ENCODE measurements around the gene PA2G4.

PA2G4 gene

DNA sequence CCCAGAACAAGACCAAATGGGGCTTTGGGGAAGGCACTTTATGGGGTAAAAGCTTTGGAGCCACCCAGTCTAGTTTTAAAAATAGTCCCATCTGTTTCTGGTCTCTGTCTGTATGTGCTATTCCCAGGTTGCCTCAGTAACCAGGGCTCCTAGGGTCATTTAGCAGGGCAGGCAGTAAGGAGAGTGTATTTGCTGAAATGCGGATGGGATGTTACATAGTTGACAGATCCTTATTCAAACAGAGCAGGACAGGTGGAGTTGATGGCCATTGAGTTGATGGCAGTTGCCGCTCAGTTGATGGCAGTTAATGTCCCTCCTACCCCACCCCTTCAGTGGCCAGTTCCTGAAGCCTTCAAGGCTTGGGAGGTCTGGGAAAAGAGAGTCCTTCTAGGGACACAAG, 18.3 kb downstream of the PA2G4 start:
- no peak for DNase-seq

GRCh38 chr12:56124133-56124532, 19.8 kb downstream of the PA2G4 start:
- DNase-seq, result no peak

- no peak for DNase-seq
These were observed 22.4 kb downstream of the PA2G4 start for GRCh38 chr12:56126732-56127239.

- DNase-seq, result no peak
These were observed 23.1 kb downstream of the PA2G4 start for GRCh38 chr12:56127485-56127887.

GRCh38 chr12:56127888-56128669, 23.7 kb downstream of the PA2G4 start, which contains the start of gene ESYT1:
ESYT1 (plus strand) TSS chr12:56128267; CDS start chr12:56128320, 53 bp downstream.
- peak; percentile 71 to 98 (median 94) for DNase-seq

DNA sequence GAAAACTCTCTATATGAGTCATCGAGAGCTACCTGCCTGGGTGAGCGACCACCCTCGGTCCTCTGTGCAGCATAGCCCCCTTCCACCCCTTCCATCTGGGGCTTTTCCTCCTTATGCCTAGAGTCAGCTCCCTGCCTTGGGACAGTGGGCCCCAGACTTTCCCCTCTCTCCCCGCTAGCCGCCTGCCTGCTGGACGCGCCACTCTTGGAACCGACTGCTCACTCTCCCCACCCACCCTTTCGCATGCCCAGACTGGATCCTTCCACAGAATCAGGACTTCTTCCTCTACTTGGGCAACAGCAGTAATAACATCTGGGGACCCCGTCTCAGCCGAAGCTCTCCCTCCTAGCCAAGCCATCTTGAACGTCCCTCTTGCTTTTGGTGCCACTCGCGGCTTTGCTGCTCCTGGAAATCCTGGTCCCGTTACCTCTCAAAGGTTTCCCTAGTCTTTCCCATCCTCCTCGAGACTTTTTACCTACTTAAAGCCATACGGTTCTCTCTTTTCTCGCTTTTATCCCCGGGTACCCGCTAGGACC, 24.4 kb downstream of the PA2G4 start:
- DNase-seq, result peak in 12 of 56 donors; percentile 12 to 49 (median 30)

GRCh38 chr12:56129206-56129941, 25.0 kb downstream of the PA2G4 start:
- DNase-seq, result peak in 15 of 56 donors; percentile 8 to 49 (median 25)

- DNase-seq, result no peak
These were observed 25.7 kb downstream of the PA2G4 start for GRCh38 chr12:56129942-56130495.

DNA sequence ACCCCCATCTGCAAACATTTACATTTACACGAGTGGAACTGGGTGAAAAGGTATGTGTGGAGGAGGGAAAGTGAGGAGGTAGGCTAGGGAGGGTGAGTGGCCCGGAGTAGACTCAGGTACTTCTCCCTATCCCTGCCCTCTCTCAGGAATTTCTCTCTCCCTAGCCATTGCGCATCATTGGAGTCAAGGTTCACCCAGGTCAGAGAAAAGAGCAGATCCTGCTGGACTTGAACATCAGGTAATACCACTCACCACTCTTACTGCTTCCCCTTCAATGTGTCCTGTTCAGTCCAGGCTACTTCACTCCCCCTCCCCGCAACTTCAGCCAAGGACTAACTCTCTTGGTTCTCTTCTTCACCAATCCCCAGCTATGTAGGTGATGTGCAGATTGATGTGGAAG, 26.5 kb downstream of the PA2G4 start:
- no peak for DNase-seq

- no peak for DNase-seq
These were observed 30.5 kb downstream of the PA2G4 start for GRCh38 chr12:56134897-56135296.

GRCh38 chr12:56137853-56138571, 33.7 kb downstream of the PA2G4 start:
- no peak for DNase-seq

- DNase-seq, result no peak
These were observed 37.8 kb downstream of the PA2G4 start for GRCh38 chr12:56141946-56142784.

DNA sequence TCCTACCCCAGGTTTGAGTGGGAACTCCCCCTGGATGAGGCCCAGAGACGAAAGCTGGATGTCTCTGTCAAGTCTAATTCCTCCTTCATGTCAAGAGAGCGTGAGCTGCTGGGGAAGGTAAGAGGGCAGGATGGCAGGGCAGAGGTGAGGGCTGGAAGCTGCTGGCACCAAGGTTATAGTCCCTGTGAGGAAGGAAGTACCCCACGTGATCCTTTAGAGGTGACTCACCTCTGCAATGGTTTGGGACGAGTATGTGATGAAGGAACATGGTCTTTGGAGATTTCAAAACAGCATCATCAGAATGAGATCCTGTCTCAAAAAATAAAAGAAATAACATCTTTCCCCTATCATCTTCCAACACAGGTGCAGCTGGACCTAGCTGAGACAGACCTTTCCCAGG, 38.9 kb downstream of the PA2G4 start:
- no peak for DNase-seq

- DNase-seq, result no peak
These were observed 39.5 kb downstream of the PA2G4 start for GRCh38 chr12:56143870-56144269.

DNA sequence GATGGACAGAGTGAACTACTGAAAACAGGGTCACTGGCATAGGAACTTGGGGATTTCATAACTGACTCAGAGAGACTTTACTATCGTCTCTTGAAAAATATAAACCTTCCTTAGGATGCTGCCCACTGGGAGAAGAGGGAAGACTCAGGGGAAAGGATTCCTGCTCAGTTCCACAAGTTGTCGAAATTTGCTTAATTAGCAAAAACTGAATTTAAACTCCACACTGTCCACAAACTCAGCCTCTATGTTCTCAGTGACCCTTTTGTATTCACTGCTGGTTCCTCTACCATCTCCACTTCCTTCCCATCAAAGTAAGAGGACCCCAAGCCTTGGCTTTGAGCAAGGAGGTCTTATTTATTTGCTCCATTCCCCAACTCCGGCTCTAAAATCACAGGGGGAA, 40.9 kb downstream of the PA2G4 start:
- no peak for DNase-seq

GRCh38 chr12:56146492-56147460, 42.4 kb downstream of the PA2G4 start:
- no peak for DNase-seq

DNA sequence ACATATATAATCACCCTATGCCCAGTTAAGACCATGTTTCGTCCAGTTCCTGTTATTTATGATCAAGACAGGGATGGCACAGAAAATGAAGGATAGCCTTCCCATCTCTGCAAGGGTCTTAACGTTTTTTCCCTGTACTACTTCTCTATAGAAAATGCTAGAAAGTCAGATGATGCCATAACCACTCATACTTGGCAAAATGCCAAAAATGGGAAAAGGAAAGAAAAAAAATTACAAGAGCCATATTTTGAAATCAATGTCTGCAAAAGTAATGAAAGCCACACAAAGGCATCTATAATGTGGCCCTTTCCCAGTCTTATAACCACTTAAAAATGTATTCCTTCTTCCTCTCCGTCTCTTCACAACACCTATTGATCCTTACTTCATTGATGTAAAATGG, 46.2 kb downstream of the PA2G4 start:
- DNase-seq, result no peak

GRCh38 chr12:56151672-56152131, 47.3 kb downstream of the PA2G4 start:
- peak in 29 of 56 donors; percentile 14 to 70 (median 50) for DNase-seq

Measured in nucleus accumbens (tissue), 56 donors.